A549 (cell line): ENCODE results near the gene ADGRD1. TPM values are rescaled to one million over a fixed set of nuclear protein-coding genes. Genes with fewer than 3 reads are reported as not detected.
A peak's percentile ranks its signal among the peaks of the same experiment; 100 is the strongest.

ENCODE experiments used
- ATAC-seq, 2 experiments: fragments of 200-7000 bp in 1 of 2; fragments of >200 bp in 1 of 2; cut with Nextera tagmentation in 1 of 2; cut with Tn5 transposase in 1 of 2; 3 replicates each; pipeline versions ENCODE4 v1.8.0 to v1.9.1; 2018 to 2020; ENCODE audit warnings: mild to moderate bottlenecking in 1 of 2, moderate library complexity in 1 of 2
- CTCF ChIA-PET: fragments of 300-600 bp; sonication (Branson Sonifier 250); formaldehyde crosslinking; extraction: SDS; loops from one replicate; lab custom pipeline; 2021; ENCODE audit warnings: antibody characterized with exemption, inconsistent platforms; lab: Yijun Ruan, JAX
- POLR2A ChIA-PET: fragments of 350-600 bp; formaldehyde crosslinking; extraction: SDS; loops from one replicate; lab custom pipeline; 2021; ENCODE audit warnings: antibody characterized with exemption, inconsistent platforms; lab: Yijun Ruan, JAX
- DNase-seq, 2 experiments: peaks; one replicate each; pipeline versions ENCODE4 v3.0.0 to v3.0.0-alpha.2; 2011 to 2016; ENCODE audit warnings: low read depth in 1 of 2, low spot score in 1 of 2
- FAIRE-seq: peaks from 2 replicates; lab custom pipeline; 2011; peaks lifted over from hg19 to GRCh38; lab: Jason Lieb, UNC
- H3K27ac ChIP-seq, 2 experiments: fragments of >200 bp; sonication (Bioruptor Twin); formaldehyde crosslinking; 3 replicates each; pipeline ENCODE4 v1.5.1; 2016 to 2017
- H3K4me1 ChIP-seq: fragments of >200 bp; sonication (Bioruptor Twin); formaldehyde crosslinking; 3 replicates; pipeline ENCODE4 v1.6.1; 2016
- H3K4me2 ChIP-seq: fragments of >200 bp; sonication (Bioruptor Twin); formaldehyde crosslinking; 3 replicates; pipeline ENCODE4 v1.6.1; 2016
- H3K4me3 ChIP-seq: fragments of >200 bp; sonication (Bioruptor Twin); formaldehyde crosslinking; 3 replicates; pipeline ENCODE4 v1.5.1; 2016
- H3K9me3 ChIP-seq: fragments of >200 bp; sonication (Bioruptor Twin); formaldehyde crosslinking; 3 replicates; pipeline ENCODE4 v1.6.1; 2016
- CBX8 ChIP-seq: fragments of 200-600 bp; sonication (generic); IDR thresholded peaks from 2 replicates; pipeline ENCODE4 v1.6.1; 2016
- CTCF ChIP-seq: fragments of >200 bp; sonication (Bioruptor Twin); formaldehyde crosslinking; IDR thresholded peaks from 3 replicates; pipeline ENCODE4 v1.5.1; 2016
- ELK1 ChIP-seq: fragments of 150-350 bp; IDR thresholded peaks from 2 replicates; pipeline ENCODE4 v1.6.1; 2014; ENCODE audit warnings: low read depth, mild to moderate bottlenecking, low read length
- GATA3 ChIP-seq: IDR thresholded peaks from 2 replicates; pipeline ENCODE4 v1.6.1; 2012; ENCODE audit warnings: borderline replicate concordance
- JUN ChIP-seq, 2 experiments: fragments of >200 bp; sonication (Bioruptor Twin); formaldehyde crosslinking; IDR thresholded peaks; 2 replicates in 1 of 2; 3 replicates in 1 of 2; pipeline ENCODE4 v1.6.1; 2016 to 2017
- MAX ChIP-seq: IDR thresholded peaks from 2 replicates; pipeline ENCODE4 v1.6.1; 2012
- RAD21 ChIP-seq, 2 experiments: fragments of >200 bp in 1 of 2; sonication (Bioruptor Twin) in 1 of 2; formaldehyde crosslinking in 1 of 2; IDR thresholded peaks in 1 of 2; conservative IDR thresholded peaks in 1 of 2; 2 replicates in 1 of 2; 3 replicates in 1 of 2; pipeline ENCODE4 v1.6.1; 2012 to 2018; ENCODE audit warnings: inconsistent platforms in 1 of 2
- RCOR1 ChIP-seq: fragments of 150-350 bp; IDR thresholded peaks from 2 replicates; pipeline ENCODE4 v1.6.1; 2014; ENCODE audit warnings: antibody characterized with exemption, low read length, low read depth
- RFX5 ChIP-seq: fragments of 450-650 bp; IDR thresholded peaks from 2 replicates; pipeline ENCODE4 v1.7.1; 2014; ENCODE audit warnings: antibody characterized with exemption, mild to moderate bottlenecking, moderate library complexity
- RNF2 ChIP-seq: fragments of 200-600 bp; sonication (generic); IDR thresholded peaks from 2 replicates; pipeline ENCODE4 v1.6.1; 2016; ENCODE audit warnings: low read depth, mild to moderate bottlenecking, antibody characterized with exemption, moderate library complexity, borderline replicate concordance
- SMC3 ChIP-seq: fragments of >200 bp; sonication (Bioruptor Twin); formaldehyde crosslinking; IDR thresholded peaks from 3 replicates; pipeline ENCODE4 v1.6.1; 2018; ENCODE audit warnings: inconsistent platforms
- TP53 ChIP-seq: fragments of 250-450 bp; sonication (Bioruptor Pico); IDR thresholded peaks from 2 replicates; pipeline ENCODE4 v1.5.0; 2021; ENCODE audit warnings: mild to moderate bottlenecking, moderate library complexity
- ZC3H11A ChIP-seq: fragments of 450-650 bp; IDR thresholded peaks from 2 replicates; pipeline ENCODE4 v1.6.1; 2014; ENCODE audit warnings: antibody characterized with exemption, mild to moderate bottlenecking
- ZFP36 ChIP-seq: fragments of 450-650 bp; IDR thresholded peaks from 2 replicates; pipeline ENCODE4 v1.6.1; 2014; ENCODE audit warnings: borderline replicate concordance; ENCODE audit not compliant: partially characterized antibody
- ZNF302 ChIP-seq: fragments of 250-450 bp; sonication (Bioruptor Pico); IDR thresholded peaks from 2 replicates; pipeline ENCODE4 v1.9.0; 2021; ENCODE audit warnings: inconsistent platforms, mild to moderate bottlenecking, moderate library complexity
- WGBS: methylation state at CpG from one replicate; pipeline ENCODE4 v1.1.6; 2017; ENCODE audit errors: missing lambda C conversion rate; 5-methylcytosine and 5-hydroxymethylcytosine counted together
- polyA plus RNA-seq, 4 experiments: library from polyadenylated mRNA; depleted of rRNA in 3 of 4; stranded (reverse); fragments of >200 nt; fragmentation: RNase III in 1 of 4; extraction: RNeasy Plus Mini Kit Qiagen cat#74134 plus additional on column Dnase treatment in 1 of 4; gene quantifications; 2 replicates in 3 of 4; 3 replicates in 1 of 4; pipeline ENCODE4 v1.2.3, GENCODE V29; 2011 to 2017

Gene ADGRD1
- polyA plus RNA-seq, 2 of the 4 experiments (the other 2 are of a cell fraction) = 0.36 to 1.5 TPM

GRCh38 chr12:131104463-131105350, 151.0 kb downstream of the ADGRD1 start:
- peak; percentile 95 to 99 for ATAC-seq
- DNase-seq = peak; percentile 77 to 82
- TF ChIP-seq CTCF (peak; percentile 90), MAX (peak; percentile 61), RAD21 (conservative IDR thresholded peaks at IDR 0.05 in 1 of 2, IDR thresholded peaks at IDR 0.05 in 1 of 2) (peak; percentile 94 to 96), TP53 (CRISPR knock-in tag) (no peak), SMC3 (peak; percentile 98)
- Histone ChIP-seq H3K4me2 (peak overlapping the region; percentile 70), H3K9me3 (no peaks in the 10 kb centered on the region), H3K4me3 (no peak overlapping the region), H3K4me1 (peaks cover 4% of the 10 kb centered on the region; the same call in 2 of the 3 replicates), H3K27ac (peak overlapping the region; percentile 57 to 79; a peak in 4 of 6 replicates)
- WGBS = 26% methylated on average over 30 of the region's 32 CpGs
- CTCF ChIA-PET = interaction anchor here (0.6 to 5.6 kb wide), 64 partner anchors 10 to 985 kb away, joined by 3 to 89 read pairs (median 4); partner anchors contain the start of gene MMP17
- POLR2A ChIA-PET = no interaction called here
- FAIRE-seq = no peak

- TF ChIP-seq ZFP36 (peak; percentile 38), RCOR1 (no peak)
- TF ChIP-seq, all 56 proteins: peak for 1
- H3K9me3 ChIP-seq = no peaks in the 10 kb centered on the region
- peak overlapping the region; percentile 57 to 79; a peak in 4 of 6 replicates for H3K27ac ChIP-seq
- ChIA-PET POLR2A (no interaction called here), CTCF (interaction anchor here (0.5 to 5.6 kb wide), 46 partner anchors 11 to 985 kb away, joined by 3 to 89 read pairs (median 4); partner anchors contain the start of gene MMP17)
- H3K4me2 ChIP-seq = no peak overlapping the region
- ATAC-seq = no peak
- no peak for FAIRE-seq
- no peak for DNase-seq
- no peak overlapping the region for H3K4me3 ChIP-seq
- peaks cover 4% of the 10 kb centered on the region; the same call in 2 of the 3 replicates for H3K4me1 ChIP-seq
- WGBS = 78% methylated on average over 7 of the region's 7 CpGs
Measured at GRCh38 chr12:131105351-131105735, 151.6 kb downstream of the ADGRD1 start.

- ATAC-seq (no peak), DNase-seq (no peak), FAIRE-seq (no peak)
- 85% methylated on average over 27 of the region's 27 CpGs for WGBS
- no peak overlapping the region for H3K4me2 ChIP-seq
- H3K27ac ChIP-seq = no peak overlapping the region
- no peaks in the 10 kb centered on the region for H3K9me3 ChIP-seq
- peaks cover 4% of the 10 kb centered on the region; the same call in 2 of the 3 replicates for H3K4me1 ChIP-seq
- no peak overlapping the region for H3K4me3 ChIP-seq
- CTCF ChIA-PET = interaction anchor here (0.5 to 5.6 kb wide), 26 partner anchors 10 to 984 kb away, joined by 3 to 89 read pairs (median 5); partner anchors contain the start of gene MMP17
- TF ChIP-seq CBX8 = no peak
- TF ChIP-seq RNF2 = no peak
- TF ChIP-seq RFX5 = no peak
- no peak for TF ChIP-seq GATA3
- no peak for TF ChIP-seq ZNF302
- no peak for TF ChIP-seq JUN (IDR thresholded peaks at IDR 0.05)
- no peak for TF ChIP-seq TP53 (CRISPR knock-in tag)
- TF ChIP-seq SMC3 = no peak
- TF ChIP-seq ELK1 = no peak
- TF ChIP-seq ZC3H11A = no peak
- TF ChIP-seq, all 56 proteins: peak for 0
- POLR2A ChIA-PET = no interaction called here
Measured at GRCh38 chr12:131105736-131106348, 152.1 kb downstream of the ADGRD1 start.
